AG10803 (cell line): ENCODE data around the gene SDHAF2.

Experiments
- DNase-seq: peaks from one replicate; pipeline ENCODE4 v3.0.0; 2010; ENCODE audit warnings: low read depth
- H3K4me3 ChIP-seq: 2 replicates; pipeline ENCODE4 v1.5.1; 2011; ENCODE audit warnings: mild to moderate bottlenecking, low read length, control low read depth
- CTCF ChIP-seq: conservative IDR thresholded peaks from 2 replicates; pipeline ENCODE4 v1.5.1; 2011; ENCODE audit warnings: mild to moderate bottlenecking, low read length, control low read depth, inconsistent platforms

Gene SDHAF2

GRCh38 chr11:61482513-61482912, 52.6 kb downstream of the SDHAF2 start:
- no peak for DNase-seq
- no peak overlapping the region for H3K4me3 ChIP-seq
- TF ChIP-seq CTCF: peak; percentile 59

GRCh38 chr11:61484541-61484940, 54.6 kb downstream of the SDHAF2 start:
- DNase-seq: no peak
- no peak for TF ChIP-seq CTCF
- H3K4me3 ChIP-seq: no peak overlapping the region

- TF ChIP-seq CTCF: no peak
- no peak for DNase-seq
- no peak overlapping the region for H3K4me3 ChIP-seq
Observed at GRCh38 chr11:61485080-61485479, 55.2 kb downstream of the SDHAF2 start.

- no peak overlapping the region for H3K4me3 ChIP-seq
- no peak for DNase-seq
- no peak for TF ChIP-seq CTCF
Observed at GRCh38 chr11:61486011-61486620, 56.2 kb downstream of the SDHAF2 start.

GRCh38 chr11:61486779-61487178, 56.9 kb downstream of the SDHAF2 start:
- TF ChIP-seq CTCF: no peak
- no peak overlapping the region for H3K4me3 ChIP-seq
- DNase-seq: no peak

- TF ChIP-seq CTCF: no peak
- DNase-seq: no peak
- H3K4me3 ChIP-seq: no peak overlapping the region
Observed at GRCh38 chr11:61487342-61488025, 57.6 kb downstream of the SDHAF2 start.

- no peak overlapping the region for H3K4me3 ChIP-seq
- no peak for TF ChIP-seq CTCF
- DNase-seq: no peak
Observed at GRCh38 chr11:61488651-61489291, 58.8 kb downstream of the SDHAF2 start.
